Peyer's patch (tissue), 4 donors: ENCODE measurements around the gene PIK3CD.

Source experiments
- POLR2A ChIP-seq, 2 donors: fragments of 450-650 bp; IDR thresholded peaks; one replicate each; pipeline ENCODE4 v1.5.1; 2017; ENCODE audit warnings: antibody characterized with exemption in 2 of 2, mild to moderate bottlenecking in 2 of 2, moderate library complexity in 2 of 2
- TF ChIP-seq, protein P1 (sequence below), 6 experiments: fragments of 450-650 bp in 4 of 6; fragments of 200-600 bp in 2 of 6; sonication (generic) in 1 of 6; IDR thresholded peaks; one replicate each; pipeline ENCODE4 v1.5.1; 2017 to 2019; ENCODE audit warnings: antibody characterized with exemption in 6 of 6, mild to moderate bottlenecking in 3 of 6, moderate library complexity in 1 of 6

DNA sequence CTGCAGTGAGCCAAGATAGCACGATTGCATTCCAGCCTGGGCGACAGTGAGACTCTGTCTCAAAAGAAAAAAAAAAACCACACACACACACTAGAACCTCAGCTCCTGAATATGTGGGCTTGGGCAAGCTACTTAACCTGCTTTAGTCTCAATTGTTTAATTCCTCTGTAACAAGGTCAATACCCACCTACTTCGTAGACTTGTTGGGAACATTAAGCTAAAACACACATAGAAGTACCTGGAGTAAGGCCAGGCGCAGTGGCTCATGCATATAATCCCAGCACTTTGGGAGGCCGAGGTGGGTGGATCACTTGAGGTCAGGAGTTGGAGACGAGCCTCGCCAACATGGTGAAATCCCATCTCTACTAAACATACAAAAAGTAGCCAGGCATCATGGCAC lies 95.1 kb downstream of the PIK3CD start:
- TF ChIP-seq, protein P1, sequence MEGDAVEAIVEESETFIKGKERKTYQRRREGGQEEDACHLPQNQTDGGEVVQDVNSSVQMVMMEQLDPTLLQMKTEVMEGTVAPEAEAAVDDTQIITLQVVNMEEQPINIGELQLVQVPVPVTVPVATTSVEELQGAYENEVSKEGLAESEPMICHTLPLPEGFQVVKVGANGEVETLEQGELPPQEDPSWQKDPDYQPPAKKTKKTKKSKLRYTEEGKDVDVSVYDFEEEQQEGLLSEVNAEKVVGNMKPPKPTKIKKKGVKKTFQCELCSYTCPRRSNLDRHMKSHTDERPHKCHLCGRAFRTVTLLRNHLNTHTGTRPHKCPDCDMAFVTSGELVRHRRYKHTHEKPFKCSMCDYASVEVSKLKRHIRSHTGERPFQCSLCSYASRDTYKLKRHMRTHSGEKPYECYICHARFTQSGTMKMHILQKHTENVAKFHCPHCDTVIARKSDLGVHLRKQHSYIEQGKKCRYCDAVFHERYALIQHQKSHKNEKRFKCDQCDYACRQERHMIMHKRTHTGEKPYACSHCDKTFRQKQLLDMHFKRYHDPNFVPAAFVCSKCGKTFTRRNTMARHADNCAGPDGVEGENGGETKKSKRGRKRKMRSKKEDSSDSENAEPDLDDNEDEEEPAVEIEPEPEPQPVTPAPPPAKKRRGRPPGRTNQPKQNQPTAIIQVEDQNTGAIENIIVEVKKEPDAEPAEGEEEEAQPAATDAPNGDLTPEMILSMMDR (IDR thresholded peaks at IDR 0.05): no peak
- TF ChIP-seq POLR2A (IDR thresholded peaks at IDR 0.05): no peak
